GM06990 (cell line): ENCODE measurements around the gene DTNB.
"Not testable (repeated sequence)": the region's sequence is repeated elsewhere in the genome, so short reads cannot be mapped to it uniquely, and the experiment has no call there.

Source experiments
- DNase-seq: peaks from one replicate; pipeline ENCODE4 v3.0.0-alpha.2; 2011; ENCODE audit not compliant: insufficient read length; ENCODE audit errors: extremely low read depth
- H3K27me3 ChIP-seq: replicated peaks from 2 replicates; pipeline ENCODE4 v1.6.0; 2011; ENCODE audit warnings: low read length; ENCODE audit not compliant: control insufficient read depth, insufficient read depth
- H3K36me3 ChIP-seq: 2 replicates; pipeline ENCODE4 v1.5.1; 2011; ENCODE audit warnings: low read length; ENCODE audit not compliant: control insufficient read depth, insufficient read depth
- H3K4me3 ChIP-seq: replicated peaks from 2 replicates; pipeline ENCODE4 v1.5.1; 2011; ENCODE audit warnings: low read depth, mild to moderate bottlenecking, control low read depth, low read length
- CTCF ChIP-seq: IDR thresholded peaks from 2 replicates; pipeline ENCODE4 v1.5.1; 2011; ENCODE audit warnings: low read length, control low read depth, mild to moderate bottlenecking, inconsistent platforms; ENCODE audit not compliant: insufficient read depth, poor library complexity, severe bottlenecking

DTNB gene

GRCh38 chr2:25711675-25712354, 38.4 kb upstream of the DTNB start:
- H3K27me3 ChIP-seq, result no peaks in the 10 kb centered on the region
- no peak for TF ChIP-seq CTCF
- no peak overlapping the region for H3K4me3 ChIP-seq
- no peak for DNase-seq
- no peaks in the 10 kb centered on the region for H3K36me3 ChIP-seq

GRCh38 chr2:25710750-25711149, 37.4 kb upstream of the DTNB start:
- no peak for TF ChIP-seq CTCF
- H3K36me3 ChIP-seq, result no peaks in the 10 kb centered on the region
- no peak for DNase-seq
- no peaks in the 10 kb centered on the region for H3K27me3 ChIP-seq
- no peak overlapping the region for H3K4me3 ChIP-seq

GRCh38 chr2:25709349-25709748, 36.0 kb upstream of the DTNB start:
- no peaks in the 10 kb centered on the region for H3K36me3 ChIP-seq
- no peak overlapping the region for H3K4me3 ChIP-seq
- no peak for TF ChIP-seq CTCF
- DNase-seq, result no peak
- H3K27me3 ChIP-seq, result no peaks in the 10 kb centered on the region

DNA sequence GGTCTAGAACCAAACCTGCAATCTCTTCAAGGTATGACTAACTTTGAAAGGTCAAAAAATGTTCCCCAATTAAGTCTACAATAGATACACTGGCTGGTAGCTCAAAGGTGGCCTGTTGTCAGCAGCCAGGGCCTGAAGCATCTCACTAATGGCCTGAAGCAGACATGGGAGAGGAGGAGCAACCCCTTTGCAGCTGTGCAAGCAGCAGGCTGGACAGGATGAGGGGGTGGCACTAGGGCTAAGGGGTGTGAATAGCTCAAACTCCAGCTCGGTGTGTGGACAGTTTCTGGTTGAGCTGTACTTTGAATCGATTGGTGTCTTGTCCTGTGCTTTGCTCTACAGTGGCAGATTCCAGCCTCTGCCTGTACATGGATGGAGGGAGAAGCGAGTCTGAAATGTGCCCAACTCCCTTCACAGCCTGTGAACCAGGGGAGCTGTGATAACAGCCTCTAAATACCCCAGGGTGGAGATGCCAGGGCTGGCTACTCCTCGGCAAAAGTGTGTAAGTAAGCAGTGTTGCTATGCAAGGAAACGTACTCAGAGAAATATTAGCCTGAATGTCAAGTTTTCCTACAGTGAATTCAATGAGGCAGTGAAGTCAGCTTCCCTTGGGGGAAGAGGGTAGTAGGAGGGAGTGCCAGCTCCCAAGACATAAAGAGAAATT, 34.7 kb upstream of the DTNB start:
- DNase-seq, result no peak
- H3K4me3 ChIP-seq, result no peak overlapping the region
- TF ChIP-seq CTCF, result no peak
- H3K36me3 ChIP-seq, result no peaks in the 10 kb centered on the region
- no peaks in the 10 kb centered on the region for H3K27me3 ChIP-seq

GRCh38 chr2:25705575-25705974, 32.2 kb upstream of the DTNB start:
- not testable (repeated sequence) for DNase-seq, H3K36me3 ChIP-seq, H3K4me3 ChIP-seq, H3K27me3 ChIP-seq

DNA sequence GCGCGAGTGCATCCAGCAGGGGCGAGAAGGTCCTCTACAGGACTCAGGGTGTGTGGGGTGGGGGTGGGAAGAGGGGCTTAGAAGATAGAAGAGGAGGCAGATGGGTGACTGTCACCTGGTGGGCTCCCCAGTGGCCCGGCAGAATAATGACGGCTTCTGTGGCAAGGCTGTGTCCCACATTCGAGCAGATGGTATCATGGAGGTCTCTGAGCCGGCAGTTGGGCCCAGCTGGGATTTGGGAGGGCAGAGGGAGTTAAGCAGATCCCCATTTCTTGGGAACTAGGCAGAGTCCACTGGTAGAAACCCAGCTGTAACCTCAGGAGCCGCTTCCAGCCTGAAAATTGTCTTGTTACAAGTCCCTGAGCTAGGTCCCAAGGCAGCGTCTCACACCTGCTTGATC, 28.4 kb upstream of the DTNB start:
- Histone ChIP-seq H3K4me3 (no peak overlapping the region), H3K27me3 (no peaks in the 10 kb centered on the region), H3K36me3 (no peaks in the 10 kb centered on the region)
- no peak for TF ChIP-seq CTCF
- no peak for DNase-seq
